Suprapubic skin (tissue), 4 donors: Measurements from ENCODE around the gene GALNT7. TPM values are rescaled to one million over a fixed set of nuclear protein-coding genes. Genes with fewer than 3 reads are reported as not detected.

Source experiments
- DNase-seq, 2 donors: peaks; one replicate each; pipeline ENCODE4 v3.0.0-alpha.2; 2019; ENCODE audit warnings: low spot score in 2 of 2
- H3K27ac ChIP-seq: fragments of 200-600 bp; sonication (generic); one replicate; pipeline ENCODE4 v1.5.1; 2019
- H3K27me3 ChIP-seq: fragments of 200-600 bp; sonication (generic); one replicate; pipeline ENCODE4 v1.5.1; 2019
- H3K36me3 ChIP-seq: fragments of 200-600 bp; sonication (generic); one replicate; pipeline ENCODE4 v1.5.1; 2019
- H3K4me1 ChIP-seq: fragments of 200-600 bp; sonication (generic); one replicate; pipeline ENCODE4 v1.5.1; 2019
- H3K4me3 ChIP-seq: fragments of 200-600 bp; sonication (generic); one replicate; pipeline ENCODE4 v1.5.1; 2019; ENCODE audit warnings: mild to moderate bottlenecking
- H3K9me3 ChIP-seq: fragments of 200-600 bp; sonication (generic); one replicate; pipeline ENCODE4 v1.5.1; 2019
- EP300 ChIP-seq: sonication (generic); formaldehyde crosslinking; IDR thresholded peaks from one replicate; pipeline ENCODE4 v1.6.1; 2017; ENCODE audit warnings: antibody characterized with exemption
- POLR2A ChIP-seq, 2 donors: fragments of 450-650 bp; IDR thresholded peaks; one replicate each; pipeline ENCODE4 v1.6.1; 2017; ENCODE audit warnings: antibody characterized with exemption in 2 of 2, mild to moderate bottlenecking in 2 of 2, moderate library complexity in 2 of 2
- POLR2AphosphoS5 ChIP-seq, 3 donors: sonication (generic); formaldehyde crosslinking; IDR thresholded peaks; one replicate each; pipeline ENCODE4 v1.6.1; 2017; ENCODE audit warnings: antibody characterized with exemption in 3 of 3
- WGBS: methylation state at CpG from one replicate; pipeline ENCODE4 v1.1.5; 2018; 5-methylcytosine and 5-hydroxymethylcytosine counted together
- total RNA-seq, 4 donors: library from RNA; depleted of rRNA; stranded (reverse); fragments of >200 nt; gene quantifications; one replicate each; pipeline ENCODE4 v1.1.0, GENCODE V29; 2016
- TF ChIP-seq, protein P1 (sequence below), 2 donors: fragments of 200-600 bp in 1 of 2; fragments of 450-650 bp in 1 of 2; sonication (generic) in 1 of 2; IDR thresholded peaks; one replicate each; pipeline ENCODE4 v1.5.1; 2016 to 2019; ENCODE audit warnings: antibody characterized with exemption in 2 of 2, mild to moderate bottlenecking in 1 of 2, moderate library complexity in 1 of 2

The GALNT7 gene
- total RNA-seq, 4 donors from 2014 or later: 7.9 to 13.4 (median 9.5) TPM

DNA sequence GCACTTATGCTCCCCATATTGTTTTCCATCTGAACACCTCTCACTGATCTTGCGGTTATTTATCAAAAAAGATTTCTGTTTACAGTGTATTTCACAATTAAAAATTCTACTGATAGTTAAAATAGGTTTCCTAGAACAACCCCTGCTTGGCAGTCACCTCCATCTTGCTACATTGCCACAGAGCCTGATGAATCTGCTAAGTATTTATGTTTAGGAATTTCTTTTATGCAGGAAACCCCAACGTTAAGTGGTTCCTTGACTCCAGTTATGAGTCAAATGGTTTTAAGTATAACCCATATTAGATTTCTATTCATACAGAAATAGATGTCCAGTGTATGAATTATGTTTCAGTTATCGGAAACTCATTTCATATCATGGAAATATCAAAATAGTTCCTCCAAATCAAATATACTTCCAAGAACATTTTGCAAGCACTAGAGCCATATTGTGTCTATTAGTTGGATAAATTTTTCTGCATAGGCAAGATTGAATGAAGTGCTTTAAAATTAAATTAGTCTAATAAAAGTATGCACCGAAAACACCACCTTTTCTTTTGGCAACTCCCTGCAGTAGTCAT, 20.6 kb downstream of the GALNT7 start:
- H3K36me3 ChIP-seq: no peaks in the 10 kb centered on the region
- no peak for TF ChIP-seq POLR2AphosphoS5 (IDR thresholded peaks at IDR 0.05)
- no peak overlapping the region for H3K27ac ChIP-seq
- no peak overlapping the region for H3K4me3 ChIP-seq
- H3K27me3 ChIP-seq: no peaks in the 10 kb centered on the region
- no peak for DNase-seq
- H3K9me3 ChIP-seq: no peaks in the 10 kb centered on the region
- peaks cover 3% of the 10 kb centered on the region for H3K4me1 ChIP-seq
- WGBS: 92% methylated on average over 4 of the region's 4 CpGs

GRCh38 chr4:173191623-173192041, 23.0 kb downstream of the GALNT7 start:
- no peaks in the 10 kb centered on the region for H3K9me3 ChIP-seq
- H3K4me3 ChIP-seq: no peak overlapping the region
- H3K4me1 ChIP-seq: peaks cover 3% of the 10 kb centered on the region
- WGBS: 55% methylated on average over 3 of the region's 3 CpGs
- H3K36me3 ChIP-seq: no peaks in the 10 kb centered on the region
- H3K27ac ChIP-seq: no peak overlapping the region
- H3K27me3 ChIP-seq: no peaks in the 10 kb centered on the region
- TF ChIP-seq POLR2A (IDR thresholded peaks at IDR 0.05): no peak
- TF ChIP-seq, protein P1, sequence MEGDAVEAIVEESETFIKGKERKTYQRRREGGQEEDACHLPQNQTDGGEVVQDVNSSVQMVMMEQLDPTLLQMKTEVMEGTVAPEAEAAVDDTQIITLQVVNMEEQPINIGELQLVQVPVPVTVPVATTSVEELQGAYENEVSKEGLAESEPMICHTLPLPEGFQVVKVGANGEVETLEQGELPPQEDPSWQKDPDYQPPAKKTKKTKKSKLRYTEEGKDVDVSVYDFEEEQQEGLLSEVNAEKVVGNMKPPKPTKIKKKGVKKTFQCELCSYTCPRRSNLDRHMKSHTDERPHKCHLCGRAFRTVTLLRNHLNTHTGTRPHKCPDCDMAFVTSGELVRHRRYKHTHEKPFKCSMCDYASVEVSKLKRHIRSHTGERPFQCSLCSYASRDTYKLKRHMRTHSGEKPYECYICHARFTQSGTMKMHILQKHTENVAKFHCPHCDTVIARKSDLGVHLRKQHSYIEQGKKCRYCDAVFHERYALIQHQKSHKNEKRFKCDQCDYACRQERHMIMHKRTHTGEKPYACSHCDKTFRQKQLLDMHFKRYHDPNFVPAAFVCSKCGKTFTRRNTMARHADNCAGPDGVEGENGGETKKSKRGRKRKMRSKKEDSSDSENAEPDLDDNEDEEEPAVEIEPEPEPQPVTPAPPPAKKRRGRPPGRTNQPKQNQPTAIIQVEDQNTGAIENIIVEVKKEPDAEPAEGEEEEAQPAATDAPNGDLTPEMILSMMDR (IDR thresholded peaks at IDR 0.05): no peak
- TF ChIP-seq POLR2AphosphoS5 (IDR thresholded peaks at IDR 0.05): no peak
- TF ChIP-seq EP300: no peak
- DNase-seq: no peak

GRCh38 chr4:173192375-173193162, 24.0 kb downstream of the GALNT7 start:
- DNase-seq: no peak
- 78% methylated on average over 7 of the region's 7 CpGs for WGBS
- Histone ChIP-seq H3K4me3 (no peak overlapping the region), H3K27me3 (no peaks in the 10 kb centered on the region), H3K4me1 (peaks cover 3% of the 10 kb centered on the region), H3K9me3 (no peaks in the 10 kb centered on the region), H3K27ac (no peak overlapping the region), H3K36me3 (no peaks in the 10 kb centered on the region)
- TF ChIP-seq POLR2A (IDR thresholded peaks at IDR 0.05) (no peak), POLR2AphosphoS5 (IDR thresholded peaks at IDR 0.05) (no peak), EP300 (no peak)
- TF ChIP-seq, protein P1 (IDR thresholded peaks at IDR 0.05): no peak

DNA sequence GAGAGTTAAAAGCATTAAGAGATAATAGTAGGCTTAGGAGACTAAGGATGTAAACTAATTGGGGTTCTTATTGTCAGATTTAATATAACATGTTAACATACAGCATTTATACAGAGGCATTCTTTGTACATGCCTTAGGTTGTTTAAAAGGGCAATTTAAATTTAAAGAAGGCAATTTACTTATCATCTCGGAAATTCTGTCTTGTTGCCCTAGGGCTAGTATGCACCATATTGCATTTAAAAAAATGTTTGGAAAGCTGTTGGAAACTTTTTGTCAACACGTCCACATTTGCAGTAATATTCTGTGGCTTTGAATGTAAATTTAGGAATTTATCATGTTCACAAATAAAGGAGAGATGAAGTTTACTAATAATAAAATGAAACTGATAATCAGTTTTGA, 25.5 kb downstream of the GALNT7 start:
- H3K4me3 ChIP-seq: no peak overlapping the region
- DNase-seq: no peak
- no peaks in the 10 kb centered on the region for H3K9me3 ChIP-seq
- WGBS: 68% methylated on average over 2 of the region's 2 CpGs
- H3K36me3 ChIP-seq: no peaks in the 10 kb centered on the region
- no peaks in the 10 kb centered on the region for H3K27me3 ChIP-seq
- peaks cover 3% of the 10 kb centered on the region for H3K4me1 ChIP-seq
- no peak for TF ChIP-seq POLR2AphosphoS5 (IDR thresholded peaks at IDR 0.05)
- TF ChIP-seq, protein P1 (IDR thresholded peaks at IDR 0.05): no peak
- TF ChIP-seq POLR2A (IDR thresholded peaks at IDR 0.05): no peak
- no peak for TF ChIP-seq EP300
- H3K27ac ChIP-seq: no peak overlapping the region

- DNase-seq: no peak
- Histone ChIP-seq H3K4me1 (peaks cover 3% of the 10 kb centered on the region), H3K27ac (no peak overlapping the region), H3K4me3 (no peak overlapping the region), H3K27me3 (no peaks in the 10 kb centered on the region), H3K9me3 (no peaks in the 10 kb centered on the region), H3K36me3 (no peaks in the 10 kb centered on the region)
- WGBS: 71% methylated on average over 3 of the region's 3 CpGs
- no peak for TF ChIP-seq EP300
- TF ChIP-seq, protein P1 (IDR thresholded peaks at IDR 0.05): no peak
These were observed 26.5 kb downstream of the GALNT7 start for GRCh38 chr4:173195109-173195508.
